ENCODE measurements around the gene NES. TPM values are rescaled to one million over a fixed set of nuclear protein-coding genes. Genes with fewer than 3 reads are reported as not detected.

NES gene
- polyA plus RNA-seq, 3 donors, result not detected

DNA sequence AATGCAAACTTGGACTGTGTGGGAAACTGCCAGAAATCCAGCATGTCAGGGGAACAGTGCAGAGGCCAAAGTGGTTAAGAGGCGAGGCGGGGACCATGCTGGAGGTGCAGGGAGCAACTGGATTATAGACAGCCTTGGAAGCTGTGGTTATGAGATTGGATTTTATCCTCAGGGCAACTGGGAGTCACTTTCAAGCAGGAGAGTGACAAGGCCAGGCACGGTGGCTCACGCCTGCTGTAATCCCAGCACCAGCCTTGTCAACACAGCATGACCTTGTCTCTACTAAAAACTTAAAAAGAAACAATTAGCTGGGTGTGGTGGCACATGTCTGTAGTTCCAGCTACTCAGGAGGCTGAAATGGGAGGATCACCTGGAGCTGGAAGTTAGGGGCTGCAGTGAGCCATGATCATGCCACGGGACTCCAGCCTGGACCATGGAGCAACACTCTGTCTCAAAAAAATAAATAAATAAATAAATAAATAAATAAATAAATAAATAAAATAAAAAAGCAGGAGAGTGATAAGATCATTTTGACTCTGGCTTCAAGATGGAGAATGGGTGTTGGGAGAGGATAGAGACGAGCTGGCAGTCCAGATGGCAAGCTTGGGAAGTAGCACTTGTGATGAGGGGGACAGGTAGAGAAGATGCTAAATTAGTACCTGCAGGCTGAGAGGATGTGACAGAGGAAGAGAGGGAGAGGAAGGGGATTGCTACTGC lies 54.5 kb downstream of the NES start:
- no peaks in the 10 kb centered on the region for H3K79me2 ChIP-seq (ENCODE audit: insufficient read depth, low read length)
- no peak overlapping the region for H3K9ac ChIP-seq (ENCODE audit: insufficient read depth, low read length, poor library complexity, severe bottlenecking)
- Mint-ChIP-seq H3K9me3 (peaks cover 0 to 12% (median 5%) of the 10 kb centered on the region in 7 donors), H3K27me3 (ENCODE audit: low read depth in 3 of 3) (peaks cover 69 to 91% (median 82%) of the 10 kb centered on the region in 3 donors), H3K4me1 (peaks cover 10% of the 10 kb centered on the region), H3K27ac (no peak overlapping the region), H3K4me3 (peak overlapping the region in 1 of 2 donors; percentile 81), H3K36me3 (peaks cover 0 to 2% of the 10 kb centered on the region in 2 donors)
- no peak overlapping the region for H3K27ac ChIP-seq (ENCODE audit: low read depth in 1 of 2, low read length in 2 of 2)
- DNase-seq, result no peak
- no peak overlapping the region for H2AFZ ChIP-seq (ENCODE audit: insufficient read depth, low read depth, low read length, poor library complexity, severe bottlenecking)
- TF ChIP-seq, protein P1, sequence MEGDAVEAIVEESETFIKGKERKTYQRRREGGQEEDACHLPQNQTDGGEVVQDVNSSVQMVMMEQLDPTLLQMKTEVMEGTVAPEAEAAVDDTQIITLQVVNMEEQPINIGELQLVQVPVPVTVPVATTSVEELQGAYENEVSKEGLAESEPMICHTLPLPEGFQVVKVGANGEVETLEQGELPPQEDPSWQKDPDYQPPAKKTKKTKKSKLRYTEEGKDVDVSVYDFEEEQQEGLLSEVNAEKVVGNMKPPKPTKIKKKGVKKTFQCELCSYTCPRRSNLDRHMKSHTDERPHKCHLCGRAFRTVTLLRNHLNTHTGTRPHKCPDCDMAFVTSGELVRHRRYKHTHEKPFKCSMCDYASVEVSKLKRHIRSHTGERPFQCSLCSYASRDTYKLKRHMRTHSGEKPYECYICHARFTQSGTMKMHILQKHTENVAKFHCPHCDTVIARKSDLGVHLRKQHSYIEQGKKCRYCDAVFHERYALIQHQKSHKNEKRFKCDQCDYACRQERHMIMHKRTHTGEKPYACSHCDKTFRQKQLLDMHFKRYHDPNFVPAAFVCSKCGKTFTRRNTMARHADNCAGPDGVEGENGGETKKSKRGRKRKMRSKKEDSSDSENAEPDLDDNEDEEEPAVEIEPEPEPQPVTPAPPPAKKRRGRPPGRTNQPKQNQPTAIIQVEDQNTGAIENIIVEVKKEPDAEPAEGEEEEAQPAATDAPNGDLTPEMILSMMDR (IDR thresholded peaks at IDR 0.05), result no peak
- H4K20me1 ChIP-seq (ENCODE audit: insufficient read depth, low read length), result no peaks in the 10 kb centered on the region
- peaks cover 65 to 86% of the 10 kb centered on the region in 2 donors for H3K27me3 ChIP-seq (ENCODE audit: control insufficient read depth in 2 of 2, insufficient read depth in 2 of 2, low read length in 2 of 2)
- peaks cover 0 to 8% of the 10 kb centered on the region in 2 donors for H3K9me3 ChIP-seq (replicated peaks in 1 of 2; ENCODE audit: control insufficient read depth in 1 of 2, insufficient read depth in 1 of 2, low read length in 2 of 2)
- WGBS (ENCODE audit: insufficient coverage), result 100% methylated on average over 3 of the region's 6 CpGs
- no peaks in the 10 kb centered on the region for H3K36me3 ChIP-seq (replicated peaks in 1 of 2; ENCODE audit: control insufficient read depth in 1 of 2, insufficient read depth in 2 of 2, low read length in 2 of 2)
- H3K4me3 ChIP-seq (replicated peaks in 1 of 3; ENCODE audit: low read depth in 2 of 3, low read length in 3 of 3), result no peak overlapping the region
- no peak overlapping the region for H3K4me2 ChIP-seq (replicated peaks; ENCODE audit: extremely low read depth, low read length, poor library complexity, severe bottlenecking)
- H3K4me1 ChIP-seq (ENCODE audit: control insufficient read depth in 1 of 2, insufficient read depth in 2 of 2, low read length in 2 of 2), result peaks cover 14 to 22% of the 10 kb centered on the region in 2 donors
- intact Hi-C loops (cut with micrococcal nuclease), result loop anchor here in 1 of 2 donors (10.0 kb wide), 1 partner anchor 52 kb away; the partner anchor contains the start of gene NES

DNA sequence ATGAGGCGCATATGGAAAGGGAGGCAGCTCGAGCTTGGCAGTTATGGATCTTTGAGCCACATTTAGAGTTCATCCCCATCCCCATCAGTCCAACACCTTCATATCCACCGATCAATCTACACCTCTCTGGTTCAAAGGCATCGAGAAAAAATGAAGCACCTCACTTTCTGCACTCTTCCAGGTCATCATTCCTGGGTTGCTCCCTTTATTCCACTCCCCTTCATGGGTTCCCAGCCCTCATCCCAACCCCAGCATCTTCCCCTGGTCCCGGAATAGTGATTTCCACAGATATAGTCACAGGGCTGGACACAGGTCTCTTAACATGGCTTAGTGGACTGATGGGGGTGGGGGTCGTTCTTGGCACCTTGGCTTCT lies 57.6 kb downstream of the NES start:
- peaks cover 0 to 8% of the 10 kb centered on the region in 2 donors for H3K9me3 ChIP-seq (replicated peaks in 1 of 2; ENCODE audit: control insufficient read depth in 1 of 2, insufficient read depth in 1 of 2, low read length in 2 of 2)
- H3K36me3 ChIP-seq (replicated peaks in 1 of 2; ENCODE audit: control insufficient read depth in 1 of 2, insufficient read depth in 2 of 2, low read length in 2 of 2), result no peaks in the 10 kb centered on the region
- H3K27ac ChIP-seq (ENCODE audit: low read depth in 1 of 2, low read length in 2 of 2), result no peak overlapping the region
- H3K27me3 Mint-ChIP-seq (ENCODE audit: low read depth in 3 of 3), result peaks cover 63 to 92% (median 69%) of the 10 kb centered on the region in 3 donors
- no peaks in the 10 kb centered on the region for H3K79me2 ChIP-seq (ENCODE audit: insufficient read depth, low read length)
- no peaks in the 10 kb centered on the region for H4K20me1 ChIP-seq (ENCODE audit: insufficient read depth, low read length)
- H3K4me1 ChIP-seq (ENCODE audit: control insufficient read depth in 1 of 2, insufficient read depth in 2 of 2, low read length in 2 of 2), result peaks cover 6 to 11% of the 10 kb centered on the region in 2 donors
- H2AFZ ChIP-seq (ENCODE audit: insufficient read depth, low read depth, low read length, poor library complexity, severe bottlenecking), result no peak overlapping the region
- no peak overlapping the region for H3K4me2 ChIP-seq (replicated peaks; ENCODE audit: extremely low read depth, low read length, poor library complexity, severe bottlenecking)
- H3K4me3 ChIP-seq (replicated peaks in 1 of 3; ENCODE audit: low read depth in 2 of 3, low read length in 3 of 3), result no peak overlapping the region
- peaks cover 4% of the 10 kb centered on the region for H3K4me1 Mint-ChIP-seq
- H3K4me3 Mint-ChIP-seq, result peak overlapping the region in 1 of 2 donors; percentile 26
- no peak overlapping the region for H3K9ac ChIP-seq (ENCODE audit: insufficient read depth, low read length, poor library complexity, severe bottlenecking)
- TF ChIP-seq, protein P1 (IDR thresholded peaks at IDR 0.05), result peak; percentile 20
- peaks cover 47 to 71% of the 10 kb centered on the region in 2 donors for H3K27me3 ChIP-seq (ENCODE audit: control insufficient read depth in 2 of 2, insufficient read depth in 2 of 2, low read length in 2 of 2)
- H3K36me3 Mint-ChIP-seq, result no peaks in the 10 kb centered on the region
- peaks cover 0 to 11% (median 0%) of the 10 kb centered on the region in 7 donors for H3K9me3 Mint-ChIP-seq
- H3K27ac Mint-ChIP-seq, result no peak overlapping the region
- 31% methylated on average over 3 of the region's 6 CpGs for WGBS (ENCODE audit: insufficient coverage)
- no peak for DNase-seq
- intact Hi-C loops (cut with micrococcal nuclease), result no loop called here
